ENCODE results near the gene C16orf78. TPM values are rescaled to one million over a fixed set of nuclear protein-coding genes. Genes with fewer than 3 reads are reported as not detected.
A peak's percentile ranks its signal among the peaks of the same experiment; 100 is the strongest.

C16orf78 gene
- total RNA-seq, 2 donors from 2014 or later, result not detected

GRCh38 chr16:49378238-49378637 lies 4.6 kb downstream of the C16orf78 start:
- H3K4me3 Mint-ChIP-seq, result no peak overlapping the region
- no peak for ATAC-seq
- peaks cover 9% of the 10 kb centered on the region for H3K27me3 Mint-ChIP-seq
- no peak overlapping the region for H3K27ac Mint-ChIP-seq
- no peaks in the 10 kb centered on the region for H3K36me3 Mint-ChIP-seq (ENCODE audit: low read depth)
- no peaks in the 10 kb centered on the region for H3K9me3 ChIP-seq (ENCODE audit: control insufficient read depth, low read length, poor library complexity, severe bottlenecking)
- H3K4me1 Mint-ChIP-seq, result no peaks in the 10 kb centered on the region
- DNase-seq, result no peak

- DNase-seq (no peak), ATAC-seq (no peak)
- peaks cover 9% of the 10 kb centered on the region for H3K27me3 Mint-ChIP-seq
These were observed 5.2 kb downstream of the C16orf78 start for GRCh38 chr16:49378816-49379215.

GRCh38 chr16:49382916-49383315 lies 9.3 kb downstream of the C16orf78 start:
- DNase-seq, result no peak
- no peak for ATAC-seq
- H3K36me3 Mint-ChIP-seq (ENCODE audit: low read depth), result no peaks in the 10 kb centered on the region

More at GRCh38 chr16:49378816-49379215, 5.2 kb downstream of the C16orf78 start:
- Mint-ChIP-seq H3K4me1 (no peaks in the 10 kb centered on the region), H3K36me3 (ENCODE audit: low read depth) (no peaks in the 10 kb centered on the region), H3K27ac (no peak overlapping the region), H3K4me3 (no peak overlapping the region)
- no peaks in the 10 kb centered on the region for H3K9me3 ChIP-seq (ENCODE audit: control insufficient read depth, low read length, poor library complexity, severe bottlenecking)

GRCh38 chr16:49395021-49395420 lies 21.4 kb downstream of the C16orf78 start:
- ATAC-seq (no peak), DNase-seq (no peak)
- no peaks in the 10 kb centered on the region for H3K9me3 ChIP-seq (ENCODE audit: control insufficient read depth, low read length, poor library complexity, severe bottlenecking)
- Mint-ChIP-seq H3K4me1 (no peaks in the 10 kb centered on the region), H3K27me3 (peaks cover 15% of the 10 kb centered on the region), H3K27ac (no peak overlapping the region), H3K36me3 (ENCODE audit: low read depth) (no peaks in the 10 kb centered on the region), H3K4me3 (no peak overlapping the region)

More at GRCh38 chr16:49382916-49383315, 9.3 kb downstream of the C16orf78 start:
- no peaks in the 10 kb centered on the region for H3K4me1 Mint-ChIP-seq
- no peak overlapping the region for H3K27ac Mint-ChIP-seq
- no peaks in the 10 kb centered on the region for H3K27me3 Mint-ChIP-seq
- H3K4me3 Mint-ChIP-seq, result no peak overlapping the region
- no peaks in the 10 kb centered on the region for H3K9me3 ChIP-seq (ENCODE audit: control insufficient read depth, low read length, poor library complexity, severe bottlenecking)

- no peak overlapping the region for H3K27ac Mint-ChIP-seq
- no peak for DNase-seq
- no peaks in the 10 kb centered on the region for H3K4me1 Mint-ChIP-seq
- no peak for ATAC-seq
- no peak overlapping the region for H3K4me3 Mint-ChIP-seq
- no peaks in the 10 kb centered on the region for H3K9me3 ChIP-seq (ENCODE audit: control insufficient read depth, low read length, poor library complexity, severe bottlenecking)
- peaks cover 15% of the 10 kb centered on the region for H3K27me3 Mint-ChIP-seq
- H3K36me3 Mint-ChIP-seq (ENCODE audit: low read depth), result no peaks in the 10 kb centered on the region
These were observed 22.7 kb downstream of the C16orf78 start for GRCh38 chr16:49396206-49396720.

- Mint-ChIP-seq H3K4me3 (no peak overlapping the region), H3K4me1 (no peaks in the 10 kb centered on the region), H3K36me3 (ENCODE audit: low read depth) (no peaks in the 10 kb centered on the region), H3K27ac (no peak overlapping the region), H3K27me3 (no peaks in the 10 kb centered on the region)
- DNase-seq, result no peak
- ATAC-seq, result no peak
- no peaks in the 10 kb centered on the region for H3K9me3 ChIP-seq (ENCODE audit: control insufficient read depth, low read length, poor library complexity, severe bottlenecking)
These were observed 25.2 kb downstream of the C16orf78 start for GRCh38 chr16:49398761-49399160.

GRCh38 chr16:49399594-49400364 lies 26.2 kb downstream of the C16orf78 start:
- H3K27ac Mint-ChIP-seq, result no peak overlapping the region
- no peaks in the 10 kb centered on the region for H3K4me1 Mint-ChIP-seq
- H3K36me3 Mint-ChIP-seq (ENCODE audit: low read depth), result no peaks in the 10 kb centered on the region
- no peak overlapping the region for H3K4me3 Mint-ChIP-seq
- ATAC-seq (no peak), DNase-seq (no peak)
- H3K9me3 ChIP-seq (ENCODE audit: control insufficient read depth, low read length, poor library complexity, severe bottlenecking), result no peaks in the 10 kb centered on the region
- peaks cover under 1% of the 10 kb centered on the region for H3K27me3 Mint-ChIP-seq

- H3K27me3 Mint-ChIP-seq, result peaks cover 6% of the 10 kb centered on the region
- H3K9me3 ChIP-seq (ENCODE audit: control insufficient read depth, low read length, poor library complexity, severe bottlenecking), result no peaks in the 10 kb centered on the region
- H3K36me3 Mint-ChIP-seq (ENCODE audit: low read depth), result no peaks in the 10 kb centered on the region
- DNase-seq (no peak), ATAC-seq (no peak)
- no peaks in the 10 kb centered on the region for H3K4me1 Mint-ChIP-seq
- H3K4me3 Mint-ChIP-seq, result no peak overlapping the region
- no peak overlapping the region for H3K27ac Mint-ChIP-seq
These were observed 27.0 kb downstream of the C16orf78 start for GRCh38 chr16:49400611-49401010.

GRCh38 chr16:49405123-49405522 lies 31.5 kb downstream of the C16orf78 start:
- Mint-ChIP-seq H3K4me3 (no peak overlapping the region), H3K36me3 (ENCODE audit: low read depth) (no peaks in the 10 kb centered on the region), H3K4me1 (peaks cover 8% of the 10 kb centered on the region), H3K27me3 (peaks cover 12% of the 10 kb centered on the region), H3K27ac (no peak overlapping the region)
- H3K9me3 ChIP-seq (ENCODE audit: control insufficient read depth, low read length, poor library complexity, severe bottlenecking), result no peaks in the 10 kb centered on the region
- ATAC-seq, result no peak
- no peak for DNase-seq

- no peak for ATAC-seq
- no peak overlapping the region for H3K27ac Mint-ChIP-seq
- H3K9me3 ChIP-seq (ENCODE audit: control insufficient read depth, low read length, poor library complexity, severe bottlenecking), result no peaks in the 10 kb centered on the region
- peaks cover 16% of the 10 kb centered on the region for H3K27me3 Mint-ChIP-seq
- H3K4me3 Mint-ChIP-seq, result no peak overlapping the region
- H3K36me3 Mint-ChIP-seq (ENCODE audit: low read depth), result no peaks in the 10 kb centered on the region
- peaks cover 8% of the 10 kb centered on the region for H3K4me1 Mint-ChIP-seq
- no peak for DNase-seq
These were observed 31.9 kb downstream of the C16orf78 start for GRCh38 chr16:49405530-49405929.

- Mint-ChIP-seq H3K4me1 (peaks cover 8% of the 10 kb centered on the region), H3K27ac (no peak overlapping the region), H3K4me3 (no peak overlapping the region)
These were observed 34.4 kb downstream of the C16orf78 start for GRCh38 chr16:49407873-49408550.

GRCh38 chr16:49409121-49409520 lies 35.5 kb downstream of the C16orf78 start:
- ATAC-seq (no peak), DNase-seq (no peak)
- Mint-ChIP-seq H3K27ac (no peak overlapping the region), H3K4me1 (peaks cover 8% of the 10 kb centered on the region), H3K27me3 (peaks cover 17% of the 10 kb centered on the region), H3K4me3 (no peak overlapping the region), H3K36me3 (ENCODE audit: low read depth) (no peaks in the 10 kb centered on the region)
- H3K9me3 ChIP-seq (ENCODE audit: control insufficient read depth, low read length, poor library complexity, severe bottlenecking), result no peaks in the 10 kb centered on the region

More at GRCh38 chr16:49407873-49408550, 34.4 kb downstream of the C16orf78 start:
- H3K9me3 ChIP-seq (ENCODE audit: control insufficient read depth, low read length, poor library complexity, severe bottlenecking), result no peaks in the 10 kb centered on the region
- DNase-seq, result peak; percentile 22 to 36 (median 24)
- Mint-ChIP-seq H3K27me3 (peaks cover 17% of the 10 kb centered on the region), H3K36me3 (ENCODE audit: low read depth) (no peaks in the 10 kb centered on the region)
- ATAC-seq, result peak; percentile 62

GRCh38 chr16:49410226-49410625 lies 36.6 kb downstream of the C16orf78 start:
- H3K4me1 Mint-ChIP-seq, result peaks cover 8% of the 10 kb centered on the region
- ATAC-seq, result no peak
- H3K36me3 Mint-ChIP-seq (ENCODE audit: low read depth), result no peaks in the 10 kb centered on the region
- no peaks in the 10 kb centered on the region for H3K9me3 ChIP-seq (ENCODE audit: control insufficient read depth, low read length, poor library complexity, severe bottlenecking)
- no peak overlapping the region for H3K4me3 Mint-ChIP-seq
- no peak overlapping the region for H3K27ac Mint-ChIP-seq
- DNase-seq, result no peak
- peaks cover 14% of the 10 kb centered on the region for H3K27me3 Mint-ChIP-seq

Data from T-helper 17 cell (primary cell).